8988T (cell line): ENCODE data around the gene NUP210.

Experiments
- DNase-seq: peaks from one replicate; pipeline ENCODE4 v3.0.0; 2011

NUP210 gene

GRCh38 chr3:13346481-13347389 is 73.4 kb downstream of the NUP210 start:
- DNase-seq = peak; percentile 79

GRCh38 chr3:13345772-13346171 is 74.3 kb downstream of the NUP210 start:
- no peak for DNase-seq

- no peak for DNase-seq
Observed at GRCh38 chr3:13345284-13345683, 74.8 kb downstream of the NUP210 start.

- DNase-seq = no peak
Observed at GRCh38 chr3:13344663-13345062, 75.5 kb downstream of the NUP210 start.

GRCh38 chr3:13343601-13344000 is 76.5 kb downstream of the NUP210 start:
- DNase-seq = no peak

- no peak for DNase-seq
Observed at GRCh38 chr3:13341229-13341905, 78.8 kb downstream of the NUP210 start.

GRCh38 chr3:13339833-13340232 is 80.3 kb downstream of the NUP210 start:
- no peak for DNase-seq

- no peak for DNase-seq
Observed at GRCh38 chr3:13338996-13339395, 81.1 kb downstream of the NUP210 start.

- no peak for DNase-seq
Observed at GRCh38 chr3:13338231-13338630, 81.9 kb downstream of the NUP210 start.

GRCh38 chr3:13336592-13336991 is 83.5 kb downstream of the NUP210 start:
- no peak for DNase-seq

GRCh38 chr3:13335503-13335902 is 84.6 kb downstream of the NUP210 start:
- DNase-seq = no peak

- DNase-seq = no peak
Observed at GRCh38 chr3:13335059-13335458, 85.1 kb downstream of the NUP210 start.

- DNase-seq = no peak
Observed at GRCh38 chr3:13333236-13333897, 86.8 kb downstream of the NUP210 start.

GRCh38 chr3:13332740-13333139 is 87.4 kb downstream of the NUP210 start:
- no peak for DNase-seq

GRCh38 chr3:13332158-13332557 is 88.0 kb downstream of the NUP210 start:
- no peak for DNase-seq

GRCh38 chr3:13329746-13330145 is 90.4 kb downstream of the NUP210 start:
- no peak for DNase-seq

GRCh38 chr3:13325892-13326443 is 94.2 kb downstream of the NUP210 start:
- no peak for DNase-seq

GRCh38 chr3:13324835-13325501 is 95.2 kb downstream of the NUP210 start:
- DNase-seq = no peak

GRCh38 chr3:13323822-13324221 is 96.3 kb downstream of the NUP210 start:
- no peak for DNase-seq

GRCh38 chr3:13322324-13322723 is 97.8 kb downstream of the NUP210 start:
- no peak for DNase-seq

- DNase-seq = no peak
Observed at GRCh38 chr3:13319564-13320220, 100.4 kb downstream of the NUP210 start.
